WTC11 (cell line): ENCODE measurements around the gene DPYSL4. TPM values are rescaled to one million over a fixed set of nuclear protein-coding genes. Genes with fewer than 3 reads are reported as not detected.

Experiments used
- ATAC-seq: fragments of 200-7000 bp; cut with Tn5 transposase; 2 replicates; pipeline ENCODE4 v1.10.0; 2021; ENCODE audit warnings: mild to moderate bottlenecking, moderate library complexity
- CTCF ChIA-PET: fragments of 300-600 bp; sonication (Branson Sonifier 250); formaldehyde crosslinking; loops from one replicate; lab custom pipeline; 2021; ENCODE audit warnings: antibody characterized with exemption; lab: Charles Lee
- POLR2A ChIA-PET: fragments of 350-600 bp; sonication (Branson Sonifier 250); formaldehyde crosslinking; loops from one replicate; lab custom pipeline; 2021; ENCODE audit warnings: antibody characterized with exemption; lab: Charles Lee
- DNase-seq: peaks from one replicate; pipeline ENCODE4 v3.0.0; 2021; ENCODE audit warnings: low spot score
- H3K27ac Mint-ChIP-seq: 2 replicates; pipeline ENCODE4 v1.8.0; 2021; ENCODE audit warnings: mixed read lengths
- H3K27me3 Mint-ChIP-seq: 2 replicates; pipeline ENCODE4 v1.8.0; 2021; ENCODE audit warnings: low read depth, mild to moderate bottlenecking, moderate library complexity, mixed read lengths
- H3K36me3 Mint-ChIP-seq: 2 replicates; pipeline ENCODE4 v1.8.0; 2021; ENCODE audit warnings: mixed read lengths
- H3K4me1 Mint-ChIP-seq: 2 replicates; pipeline ENCODE4 v1.8.0; 2022; ENCODE audit warnings: mixed read lengths
- H3K4me3 Mint-ChIP-seq: 2 replicates; pipeline ENCODE4 v1.8.0; 2021; ENCODE audit warnings: mild to moderate bottlenecking, moderate library complexity, mixed read lengths
- H3K9me3 Mint-ChIP-seq: 2 replicates; pipeline ENCODE4 v1.8.0; 2021; ENCODE audit warnings: mixed read lengths
- AFF4 ChIP-seq: sonication (generic); formaldehyde crosslinking; IDR thresholded peaks from 2 replicates; pipeline ENCODE4 v1.8.1; 2023; ENCODE audit warnings: mild to moderate bottlenecking, missing genetic modification reagents, borderline replicate concordance
- CREM ChIP-seq: sonication (generic); formaldehyde crosslinking; IDR thresholded peaks from 2 replicates; pipeline ENCODE4 v1.8.1; 2022; ENCODE audit warnings: mild to moderate bottlenecking, missing genetic modification reagents, moderate library complexity
- E2F5 ChIP-seq: sonication (generic); formaldehyde crosslinking; IDR thresholded peaks from 2 replicates; pipeline ENCODE4 v1.8.1; 2022; ENCODE audit warnings: mild to moderate bottlenecking, moderate library complexity, missing genetic modification reagents
- ERG ChIP-seq: fragments of 250-450 bp; sonication (Bioruptor Pico); IDR thresholded peaks from 2 replicates; pipeline ENCODE4 v1.8.0; 2021; ENCODE audit warnings: mild to moderate bottlenecking
- FOXP4 ChIP-seq: sonication (generic); formaldehyde crosslinking; IDR thresholded peaks from 2 replicates; pipeline ENCODE4 v1.8.0; 2022; ENCODE audit warnings: mild to moderate bottlenecking, missing genetic modification reagents
- NR3C1 ChIP-seq: sonication (generic); formaldehyde crosslinking; conservative IDR thresholded peaks from 2 replicates; pipeline ENCODE4 v1.8.1; 2023; ENCODE audit warnings: low read depth, mild to moderate bottlenecking, missing genetic modification reagents
- OVOL2 ChIP-seq: fragments of 250-450 bp; sonication (Bioruptor Pico); IDR thresholded peaks from 2 replicates; pipeline ENCODE4 v1.9.0; 2021; ENCODE audit warnings: mild to moderate bottlenecking, borderline replicate concordance
- USF2 ChIP-seq: sonication (generic); formaldehyde crosslinking; IDR thresholded peaks from 2 replicates; pipeline ENCODE4 v1.8.1; 2023; ENCODE audit warnings: mild to moderate bottlenecking, missing genetic modification reagents, moderate library complexity
- ZBTB43 ChIP-seq: sonication (generic); formaldehyde crosslinking; IDR thresholded peaks from 2 replicates; pipeline ENCODE4 v1.8.1; 2023; ENCODE audit warnings: mild to moderate bottlenecking, missing genetic modification reagents
- ZNF281 ChIP-seq: sonication (generic); formaldehyde crosslinking; IDR thresholded peaks from 2 replicates; pipeline ENCODE4 v1.8.0; 2023; ENCODE audit warnings: mild to moderate bottlenecking, missing genetic modification reagents
- ZNF532 ChIP-seq: fragments of 250-450 bp; sonication (Bioruptor Pico); IDR thresholded peaks from 2 replicates; pipeline ENCODE4 v1.9.0; 2021; ENCODE audit warnings: mild to moderate bottlenecking, borderline replicate concordance
- total RNA-seq: library from RNA; stranded (reverse); gene quantifications from 3 replicates; pipeline ENCODE4 v1.2.3, GENCODE V29; 2021

The DPYSL4 gene
- total RNA-seq, 1 experiment from 2014 or later = 17.0 TPM

- ChIA-PET POLR2A (no interaction called here), CTCF (interaction anchor here (0.6 kb wide), 1 partner anchor 130 kb away, joined by 3 read pairs; no protein-coding TSS in a partner anchor)
- Mint-ChIP-seq H3K27me3 (no peaks in the 10 kb centered on the region), H3K9me3 (no peaks in the 10 kb centered on the region), H3K27ac (no peak overlapping the region), H3K4me1 (peaks cover 8% of the 10 kb centered on the region), H3K36me3 (no peaks in the 10 kb centered on the region), H3K4me3 (no peak overlapping the region)
- TF ChIP-seq CREM (CRISPR knock-in tag) (no peak), FOXP4 (CRISPR knock-in tag) (no peak), ZBTB43 (no peak), ZNF281 (CRISPR knock-in tag) (no peak), NR3C1 (CRISPR knock-in tag) (no peak), USF2 (no peak), ZNF532 (CRISPR knock-in tag) (no peak)
- no peak for DNase-seq
- no peak for ATAC-seq
Observed at GRCh38 chr10:132154440-132154839, 32.3 kb upstream of the DPYSL4 start.

- H3K27ac Mint-ChIP-seq = no peak overlapping the region
- peaks cover 8% of the 10 kb centered on the region for H3K4me1 Mint-ChIP-seq
- H3K4me3 Mint-ChIP-seq = no peak overlapping the region
- no peaks in the 10 kb centered on the region for H3K27me3 Mint-ChIP-seq
- no peaks in the 10 kb centered on the region for H3K36me3 Mint-ChIP-seq
- CTCF ChIA-PET = no interaction called here
- DNase-seq (no peak), ATAC-seq (no peak)
- POLR2A ChIA-PET = no interaction called here
- H3K9me3 Mint-ChIP-seq = no peaks in the 10 kb centered on the region
- TF ChIP-seq E2F5 (CRISPR knock-in tag) = no peak
- no peak for TF ChIP-seq ERG
- no peak for TF ChIP-seq ZNF532 (CRISPR knock-in tag)
- no peak for TF ChIP-seq OVOL2 (CRISPR knock-in tag)
- TF ChIP-seq AFF4 (CRISPR knock-in tag) = no peak
Observed at GRCh38 chr10:132154931-132155330, 31.8 kb upstream of the DPYSL4 start.
